RPMI8226 (cell line): ENCODE measurements around the gene POMGNT1.
"Not testable (repeated sequence)": the region's sequence is repeated elsewhere in the genome, so short reads cannot be mapped to it uniquely, and the experiment has no call there.

Experiments used
- DNase-seq: peaks from one replicate; pipeline ENCODE4 v3.0.0-alpha.2; 2015

The POMGNT1 gene

DNA sequence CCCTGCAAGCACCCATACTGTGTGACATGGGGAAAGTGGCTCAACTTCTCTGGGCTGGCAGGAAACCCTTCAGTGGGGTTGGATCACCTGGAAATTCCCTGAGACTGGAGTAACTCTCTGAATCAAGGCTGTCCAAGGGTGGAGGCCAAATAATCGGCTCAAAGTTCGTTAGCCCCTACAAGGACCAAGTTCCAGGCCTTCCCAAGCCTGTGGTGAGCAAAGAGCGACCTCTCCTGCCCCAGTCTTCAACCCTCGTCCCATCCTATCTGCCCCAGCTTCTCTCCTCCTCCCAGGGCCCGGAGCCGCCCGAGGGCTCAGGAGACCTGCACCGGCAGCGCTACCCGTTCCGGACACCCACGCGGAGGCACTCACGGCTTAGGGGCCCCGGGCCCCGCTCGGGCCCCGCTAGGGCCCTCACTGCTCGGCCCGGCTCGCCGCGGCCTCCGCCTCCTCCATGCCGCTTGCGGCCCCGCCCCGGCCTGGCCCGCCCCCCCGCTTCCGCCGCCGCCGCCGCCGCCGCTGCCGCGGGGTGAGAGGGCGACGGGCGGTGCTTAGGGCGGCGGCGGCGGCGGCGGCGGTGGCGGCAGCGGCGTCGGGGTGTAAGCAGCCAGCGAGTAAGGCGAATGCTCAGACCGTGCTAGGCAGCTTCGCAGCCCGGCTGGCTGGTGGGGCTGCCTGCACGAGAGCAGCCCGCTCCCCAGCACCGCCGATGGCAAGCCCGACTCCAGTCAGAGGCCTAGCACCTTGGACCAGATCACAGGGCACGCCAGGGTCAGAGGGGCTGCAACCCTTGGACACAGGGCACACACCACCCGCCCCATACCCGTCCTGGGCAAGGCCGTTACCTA is at the start of gene POMGNT1:
POMGNT1 (minus strand) TSS at position 471 of the 848 bp plus-strand sequence. CDS start 613 bp downstream, outside the sequence.
- peak; percentile 85 for DNase-seq

DNA sequence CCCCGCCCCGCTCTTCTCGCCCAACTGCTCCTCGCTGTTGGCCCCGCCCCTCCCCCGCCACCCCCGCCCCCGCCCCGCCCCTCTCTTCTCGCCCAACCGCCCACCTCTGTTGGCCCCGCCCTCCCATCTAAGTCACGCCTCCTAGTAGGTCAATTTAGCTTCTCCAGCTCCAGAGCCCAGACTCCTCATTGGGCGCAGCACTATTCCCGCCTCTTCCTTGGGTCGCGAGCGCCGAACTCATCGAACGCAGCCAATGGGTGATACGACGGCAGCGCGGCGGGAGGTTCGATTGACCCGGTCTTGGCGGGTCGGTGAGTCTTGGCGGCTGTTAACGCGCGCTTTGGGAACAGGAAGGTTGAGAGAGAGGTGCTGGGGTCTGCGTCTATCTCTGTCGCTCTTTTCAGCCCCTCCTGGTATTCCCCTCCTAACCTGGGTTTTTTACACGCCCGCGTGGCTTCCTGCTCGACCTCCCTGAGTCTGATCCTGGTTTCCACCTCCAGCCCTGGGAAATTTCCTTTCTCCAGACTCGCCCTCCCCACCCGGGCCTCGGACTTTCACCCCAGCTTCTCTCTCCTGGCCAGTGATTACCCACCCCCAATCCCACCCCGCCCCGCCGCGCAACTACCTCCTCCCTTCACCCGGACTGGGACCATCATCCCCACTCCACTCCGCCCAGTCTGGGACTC is 49.3 kb upstream of the POMGNT1 start, which contains the start of gene RAD54L:
RAD54L (plus strand) TSS at position 328 of the 686 bp plus-strand sequence. CDS start 643 bp downstream, outside the sequence.
- DNase-seq = peak; percentile 100

DNA sequence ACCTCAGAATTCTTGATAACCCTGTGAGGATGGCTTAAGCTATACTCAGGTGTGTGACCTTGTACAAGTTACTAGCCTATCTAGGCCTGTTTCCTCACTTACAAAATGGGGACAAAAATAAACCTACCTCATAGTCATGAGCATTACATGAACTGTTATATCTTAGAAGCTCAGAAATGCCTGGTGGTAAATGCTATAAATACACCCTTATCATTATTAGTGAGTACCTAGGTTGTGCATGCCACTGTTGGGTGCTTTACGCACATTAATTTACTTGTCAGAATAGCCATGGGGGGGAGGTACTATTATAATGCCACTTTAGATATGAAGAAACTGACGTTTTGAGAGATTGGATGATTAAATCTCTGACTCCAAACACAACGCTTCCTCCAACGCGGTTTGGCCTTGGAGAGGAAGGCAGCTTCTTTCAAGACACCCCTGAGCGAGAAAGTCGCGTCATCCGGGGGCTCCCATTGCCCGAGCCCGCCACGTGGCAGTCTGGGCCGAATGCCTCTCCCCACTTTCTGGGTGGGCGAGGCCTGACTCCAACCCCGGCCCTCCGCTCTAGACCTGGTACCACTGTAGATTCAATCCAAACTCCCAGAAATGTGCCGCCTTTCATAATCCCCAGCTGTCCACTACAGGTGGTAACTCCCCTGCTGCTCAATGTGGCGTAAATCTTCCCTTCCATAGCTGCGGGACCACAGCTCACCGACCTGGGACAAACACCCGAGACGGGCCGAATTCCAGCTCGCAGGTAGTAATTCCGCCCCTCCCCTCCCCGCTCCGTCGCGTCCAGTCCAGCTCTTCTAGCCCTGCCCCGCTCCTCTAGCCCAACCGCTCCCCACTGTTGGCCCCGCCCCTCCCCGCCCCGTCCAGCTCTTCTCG is 48.6 kb upstream of the POMGNT1 start:
- DNase-seq = no peak

DNA sequence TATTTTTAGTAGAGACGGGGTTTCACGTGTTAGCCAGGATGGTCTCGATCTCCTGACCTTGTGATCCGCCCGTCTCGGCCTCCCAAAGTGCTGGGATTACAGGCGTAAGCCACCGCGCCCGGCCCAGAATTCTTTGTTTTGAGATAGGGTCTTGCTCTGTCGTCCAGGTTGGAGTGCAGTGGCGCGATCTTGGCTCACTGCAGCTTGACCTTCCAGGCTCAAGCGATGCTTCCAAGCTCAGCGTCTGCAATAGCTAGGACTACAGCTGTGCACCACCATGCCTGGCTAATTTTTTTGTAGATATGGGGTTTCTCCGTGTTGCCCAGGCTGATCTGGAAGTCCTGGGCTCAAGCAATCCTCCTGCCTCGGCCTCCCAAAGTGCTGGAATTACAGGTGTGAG is 47.9 kb upstream of the POMGNT1 start:
- not testable (repeated sequence) for DNase-seq

DNA sequence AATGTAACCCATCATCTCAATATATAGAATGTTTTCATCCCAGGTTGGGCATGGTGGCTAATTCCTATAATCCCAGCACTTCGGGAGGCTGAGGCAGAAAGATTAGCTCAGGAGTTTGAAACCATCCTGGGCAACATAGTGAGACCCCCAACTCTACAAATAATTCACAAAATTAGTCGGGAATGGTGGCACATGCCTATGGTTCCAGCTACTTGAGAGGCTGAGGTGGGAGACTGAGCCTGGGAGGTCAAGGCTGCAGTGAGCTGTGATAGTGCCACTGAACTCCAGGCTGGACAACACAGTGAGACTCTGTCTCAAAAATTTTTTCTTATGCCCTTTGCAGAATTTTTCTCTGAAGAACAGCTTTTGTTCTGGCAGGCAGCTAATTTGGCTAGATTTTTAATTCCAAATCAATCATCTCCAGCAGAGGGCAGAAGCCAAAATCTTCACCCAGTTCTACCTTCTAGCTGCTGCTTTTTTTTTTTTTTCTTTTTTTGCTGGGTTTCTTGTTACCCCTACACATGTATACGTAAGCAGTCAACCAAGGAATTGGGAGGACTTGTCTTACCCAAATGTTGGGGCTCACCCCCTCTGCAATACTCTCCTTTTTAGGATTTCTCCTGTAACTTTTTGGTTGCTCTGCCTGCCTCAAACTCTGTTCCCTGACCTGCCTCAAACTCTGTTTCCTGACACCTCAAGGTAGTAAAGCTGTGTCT is 46.6 kb upstream of the POMGNT1 start:
- peak; percentile 69 for DNase-seq

DNA sequence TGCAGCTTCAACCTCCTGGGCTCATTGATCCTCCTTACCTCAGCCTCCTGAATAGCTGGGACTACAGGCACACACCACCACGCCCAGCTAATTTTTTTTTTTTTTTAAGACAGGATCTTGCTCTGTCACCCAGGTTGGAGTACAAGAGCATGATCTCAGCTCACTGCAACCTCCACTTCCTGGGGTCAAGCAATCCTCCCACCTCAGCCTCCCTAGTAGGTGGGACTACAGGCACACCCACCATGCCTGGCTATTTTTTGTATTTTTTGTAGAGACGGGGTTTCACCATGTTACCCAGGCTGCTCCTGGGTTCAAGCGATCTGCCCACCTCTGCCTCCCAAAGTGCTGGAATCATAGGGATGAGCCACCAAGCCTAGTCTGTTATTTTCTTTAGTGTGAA is 45.6 kb upstream of the POMGNT1 start:
- not testable (repeated sequence) for DNase-seq

DNA sequence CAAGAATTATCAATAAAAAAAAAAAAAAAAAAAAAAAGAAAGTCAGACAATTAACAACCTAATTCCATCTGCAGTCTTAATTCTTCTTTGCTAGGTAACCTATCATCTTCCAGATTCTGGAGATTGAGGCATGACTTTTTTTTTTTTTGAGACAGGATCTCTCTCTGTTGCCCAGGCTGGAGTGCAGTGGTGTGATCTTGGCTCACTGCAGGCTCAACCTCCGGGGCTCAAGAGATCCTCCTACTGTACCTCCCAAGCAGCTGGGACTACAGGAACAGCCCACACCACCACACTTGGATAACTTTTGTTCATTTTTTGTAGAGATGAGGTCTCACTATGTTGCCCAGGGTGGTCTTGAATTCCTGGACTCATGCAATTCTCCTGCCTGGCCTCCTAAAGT is 44.7 kb upstream of the POMGNT1 start:
- DNase-seq = no peak

DNA sequence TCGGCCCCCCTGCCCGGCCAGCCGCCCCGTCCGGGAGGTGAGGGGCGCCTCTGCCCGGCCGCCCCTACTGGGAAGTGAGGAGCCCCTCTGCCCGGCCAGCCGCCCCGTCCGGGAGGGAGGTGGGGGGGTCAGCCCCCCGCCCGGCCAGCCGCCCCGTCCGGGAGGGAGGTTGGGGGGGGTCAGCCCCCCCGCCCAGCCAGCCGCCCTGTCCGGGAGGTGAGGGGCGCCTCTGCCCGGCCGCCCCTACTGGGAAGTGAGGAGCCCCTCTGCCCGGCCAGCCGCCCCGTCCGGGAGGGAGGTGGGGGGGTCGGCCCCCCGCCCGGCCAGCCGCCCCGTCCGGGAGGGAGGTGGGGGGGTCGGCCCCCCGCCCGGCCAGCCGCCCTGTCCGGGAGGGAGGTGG is 43.5 kb upstream of the POMGNT1 start:
- not testable (repeated sequence) for DNase-seq

DNA sequence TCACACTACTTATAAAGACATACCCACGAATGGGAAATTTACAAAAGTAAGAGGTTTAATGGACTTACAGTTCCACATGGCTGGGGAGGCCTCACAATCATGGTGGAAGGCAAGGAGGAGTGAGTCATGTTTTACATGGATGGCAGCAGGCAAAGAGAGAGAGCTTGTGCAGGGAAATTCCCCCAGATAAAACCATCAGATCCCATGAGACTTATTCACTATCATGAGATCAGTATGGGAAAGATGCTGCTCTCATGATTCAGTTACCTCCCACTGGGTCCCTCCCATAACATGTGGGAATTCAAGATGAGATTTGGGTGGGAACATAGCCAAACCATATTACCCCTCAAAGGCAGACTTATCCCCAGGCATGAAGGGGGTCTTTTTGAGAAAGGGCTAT is 40.6 kb upstream of the POMGNT1 start:
- not testable (repeated sequence) for DNase-seq

DNA sequence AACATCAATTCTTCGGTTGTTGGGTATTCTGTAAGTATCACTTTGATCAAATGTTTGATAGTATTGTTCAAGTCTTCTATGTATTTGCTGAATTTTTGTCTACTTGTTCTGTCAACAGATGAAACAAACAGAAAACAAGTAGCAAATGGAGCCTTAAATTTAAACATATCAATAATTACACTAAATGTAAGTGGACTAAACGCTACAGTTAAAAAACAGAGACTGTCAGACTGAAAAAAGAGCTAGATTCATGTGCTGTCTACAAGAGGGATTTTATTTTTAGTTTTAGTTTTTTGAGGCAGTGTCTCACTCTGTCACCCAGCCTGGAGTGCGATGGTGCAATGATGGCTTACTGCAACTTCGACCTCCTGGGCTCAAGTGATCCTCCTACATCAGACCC is 38.6 kb upstream of the POMGNT1 start:
- DNase-seq = no peak

DNA sequence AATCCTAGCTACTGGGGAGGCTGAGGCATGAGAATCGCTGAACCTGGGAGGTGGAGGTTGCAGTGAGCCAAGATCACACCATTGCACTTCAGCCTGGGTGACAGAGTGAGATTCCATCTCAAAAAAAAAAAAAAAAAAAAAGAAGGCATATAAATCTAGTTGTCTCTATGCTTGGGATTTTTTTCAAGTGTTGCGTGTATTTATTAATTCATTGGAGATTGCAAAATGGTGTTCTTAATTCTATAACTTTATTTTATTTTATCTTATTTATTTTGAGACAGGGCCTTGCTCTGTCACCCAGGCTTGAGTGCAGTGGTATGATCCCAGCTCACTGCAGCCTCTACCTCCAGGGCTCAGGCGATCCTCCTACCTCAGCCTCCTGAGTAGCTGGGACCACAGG is 33.0 kb upstream of the POMGNT1 start:
- DNase-seq = not testable (repeated sequence)

- no peak for DNase-seq
Observed at GRCh38 chr1:46224966-46225365, 26.7 kb upstream of the POMGNT1 start.

- peak; percentile 86 for DNase-seq
Observed at GRCh38 chr1:46223472-46223943, 25.3 kb upstream of the POMGNT1 start.

DNA sequence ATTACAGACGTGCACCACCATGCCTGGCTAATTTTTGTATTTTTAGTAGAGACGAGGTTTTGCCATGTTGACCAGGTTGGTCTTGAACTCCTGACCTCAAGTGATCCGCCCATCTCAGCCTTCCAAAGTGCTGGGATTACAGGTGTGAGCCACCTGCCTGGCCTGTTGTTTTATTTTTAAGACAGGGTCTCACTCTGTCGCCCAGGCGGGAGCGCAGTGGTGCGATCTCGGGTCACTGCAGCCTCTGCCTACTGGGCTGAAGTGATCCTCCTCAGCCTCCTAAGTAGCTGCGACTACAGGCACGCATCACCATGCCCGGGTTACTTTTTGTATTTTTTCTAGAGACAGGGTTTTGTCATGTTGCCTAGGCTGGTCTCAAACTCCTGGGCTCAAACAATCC is 24.8 kb upstream of the POMGNT1 start:
- not testable (repeated sequence) for DNase-seq

DNA sequence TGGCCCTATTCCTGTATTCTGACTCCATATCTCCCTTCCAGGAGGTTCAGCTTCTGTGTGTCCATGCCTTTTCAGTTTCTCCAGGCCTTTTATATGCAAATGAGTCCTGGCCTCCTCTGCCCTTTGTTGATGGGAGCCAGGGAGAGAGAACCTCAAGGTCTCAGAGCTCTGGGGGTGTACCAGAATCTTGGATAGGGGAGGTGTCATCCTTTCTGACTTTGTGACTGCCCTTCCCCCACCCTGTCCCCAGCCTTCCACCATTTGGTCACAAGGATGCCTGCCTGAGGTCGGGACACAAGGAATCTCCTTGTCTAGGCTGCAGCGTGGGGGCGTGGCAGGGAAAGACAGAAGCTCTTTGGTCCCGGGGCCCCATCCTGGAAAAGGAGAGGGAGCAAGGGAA is 23.5 kb upstream of the POMGNT1 start:
- no peak for DNase-seq

- no peak for DNase-seq
Observed at GRCh38 chr1:46220808-46221207, 22.6 kb upstream of the POMGNT1 start.

DNA sequence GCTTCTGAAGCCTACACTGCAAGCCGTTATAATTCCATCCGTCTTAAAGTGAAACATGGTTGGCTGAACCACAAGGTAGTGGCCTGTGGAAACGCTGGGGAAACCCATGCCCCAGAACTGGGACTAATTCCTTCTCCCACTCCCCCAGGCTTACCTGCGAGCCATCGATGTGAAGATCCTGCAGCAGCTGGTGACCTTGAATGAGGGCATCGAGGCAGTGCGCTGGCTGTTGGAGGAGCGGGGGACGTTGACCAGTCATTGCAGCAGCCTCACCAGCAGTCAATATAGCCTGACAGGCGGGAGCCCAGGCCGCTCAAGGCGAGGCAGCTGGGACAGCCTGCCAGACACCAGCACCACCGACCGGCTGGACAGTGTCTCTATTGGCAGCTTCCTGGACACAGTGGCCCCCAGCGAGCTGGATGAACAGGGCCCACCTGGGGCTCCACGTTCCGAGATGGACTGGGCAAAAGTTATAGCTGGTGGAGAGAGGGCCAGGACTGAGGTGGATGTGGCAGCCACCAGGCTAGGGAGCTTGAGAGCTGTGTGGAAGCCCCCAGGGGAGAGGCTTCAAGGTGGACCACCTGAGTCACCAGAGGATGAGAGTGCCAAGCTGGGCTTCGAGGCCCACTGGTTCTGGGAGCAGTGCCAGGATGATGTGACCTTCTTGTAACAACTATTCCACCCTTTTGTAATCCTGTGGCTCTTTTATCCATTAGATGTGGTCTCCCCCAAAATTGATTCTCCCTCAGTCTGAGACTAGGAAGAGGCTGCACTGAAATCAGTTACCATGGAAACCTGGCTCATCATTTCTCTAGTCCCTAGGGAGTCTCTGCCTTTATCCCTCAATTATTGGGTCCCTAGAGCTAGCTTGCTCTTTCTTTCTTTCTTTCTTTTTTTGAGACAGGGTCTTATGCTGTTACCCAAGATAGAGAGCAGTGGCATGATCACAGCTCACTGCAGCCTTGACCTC is 21.6 kb upstream of the POMGNT1 start:
- DNase-seq = no peak

DNA sequence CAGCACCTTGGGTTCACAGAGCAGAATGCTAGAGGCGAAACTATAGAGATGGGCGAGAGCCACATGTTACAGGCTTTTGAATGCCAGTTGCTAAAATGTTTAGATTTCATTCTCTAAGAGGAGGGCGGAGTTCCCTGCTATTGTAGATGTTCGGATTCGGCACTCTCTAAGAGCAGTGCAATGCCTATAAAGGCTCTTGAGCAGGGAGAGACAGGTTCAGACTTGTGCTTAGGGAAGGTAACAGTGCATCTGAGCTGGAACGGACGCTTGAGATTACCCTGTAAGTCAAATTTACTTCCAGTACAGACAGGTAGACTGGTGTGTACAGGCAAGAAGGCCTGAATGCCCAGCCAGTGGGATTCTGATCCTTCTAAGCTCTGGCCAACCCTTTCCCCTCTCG is 20.2 kb upstream of the POMGNT1 start:
- no peak for DNase-seq

- DNase-seq = no peak
Observed at GRCh38 chr1:46215504-46215903, 17.3 kb upstream of the POMGNT1 start.

- DNase-seq = no peak
Observed at GRCh38 chr1:46211051-46211450, 12.8 kb upstream of the POMGNT1 start.

- no peak for DNase-seq
Observed at GRCh38 chr1:46210561-46210960, 12.3 kb upstream of the POMGNT1 start.
